GM12878 (cell line): Measurements from ENCODE around the gene BHLHA9. TPM values are rescaled to one million over a fixed set of nuclear protein-coding genes. Genes with fewer than 3 reads are reported as not detected.

ENCODE experiments used
- CBX3 ChIP-seq: fragments of 200-600 bp; sonication (generic); IDR thresholded peaks from 2 replicates; pipeline ENCODE4 v1.6.1; 2016; ENCODE audit warnings: low read depth, borderline replicate concordance
- CHD4 ChIP-seq: fragments of 200-600 bp; sonication (generic); IDR thresholded peaks from 2 replicates; pipeline ENCODE4 v1.6.1; 2016; ENCODE audit warnings: mild to moderate bottlenecking
- CREB1 ChIP-seq: IDR thresholded peaks from 2 replicates; pipeline ENCODE4 v1.6.1; 2012; ENCODE audit warnings: low read depth, mild to moderate bottlenecking, inconsistent platforms
- DPF2 ChIP-seq: fragments of 450-650 bp; IDR thresholded peaks from 2 replicates; pipeline ENCODE4 v1.6.1; 2017; ENCODE audit warnings: mild to moderate bottlenecking
- FOXM1 ChIP-seq: IDR thresholded peaks from 2 replicates; pipeline ENCODE4 v1.6.1; 2012; ENCODE audit warnings: low read depth, mild to moderate bottlenecking, inconsistent platforms, low read length, moderate library complexity
- IKZF2 ChIP-seq, 2 experiments: fragments of 450-650 bp; IDR thresholded peaks; 2 replicates each; pipeline ENCODE4 v1.6.1; 2017; ENCODE audit warnings: mild to moderate bottlenecking in 2 of 2, moderate library complexity in 2 of 2
- IRF4 ChIP-seq: IDR thresholded peaks from 2 replicates; pipeline ENCODE4 v1.6.1; 2011; ENCODE audit warnings: low read depth, low read length
- MEF2A ChIP-seq: IDR thresholded peaks from 2 replicates; pipeline ENCODE4 v1.6.1; 2011; ENCODE audit warnings: low read depth, mild to moderate bottlenecking, low read length, moderate library complexity; ENCODE audit not compliant: insufficient read depth
- NBN ChIP-seq: fragments of 450-650 bp; IDR thresholded peaks from 2 replicates; pipeline ENCODE4 v1.6.1; 2016
- NFIC ChIP-seq: IDR thresholded peaks from 2 replicates; pipeline ENCODE4 v1.6.1; 2012; ENCODE audit warnings: low read depth, mild to moderate bottlenecking, inconsistent platforms, low read length, moderate library complexity
- NFYA ChIP-seq: IDR thresholded peaks from 2 replicates; pipeline ENCODE4 v1.6.1; 2011; ENCODE audit warnings: low read depth, mild to moderate bottlenecking, low read length, improper control_type of control experiment, borderline replicate concordance
- NFYB ChIP-seq: IDR thresholded peaks from 2 replicates; pipeline ENCODE4 v1.6.1; 2011; ENCODE audit warnings: low read depth, mild to moderate bottlenecking, low read length, improper control_type of control experiment, moderate library complexity; ENCODE audit not compliant: insufficient read depth
- NR2C1 ChIP-seq: fragments of 450-650 bp; IDR thresholded peaks from 2 replicates; pipeline ENCODE4 v1.6.1; 2017; ENCODE audit warnings: antibody characterized with exemption, mild to moderate bottlenecking, moderate library complexity
- SMAD1 ChIP-seq: fragments of 450-650 bp; IDR thresholded peaks from 2 replicates; pipeline ENCODE4 v1.6.1; 2018; ENCODE audit warnings: mild to moderate bottlenecking, low read depth; ENCODE audit not compliant: partially characterized antibody
- SMARCA5 ChIP-seq: fragments of 450-650 bp; IDR thresholded peaks from 2 replicates; pipeline ENCODE4 v1.6.1; 2017; ENCODE audit warnings: mild to moderate bottlenecking
- SREBF1 ChIP-seq: IDR thresholded peaks from 2 replicates; pipeline ENCODE4 v1.6.1; 2012; ENCODE audit warnings: mild to moderate bottlenecking, low read length
- STAT1 ChIP-seq: fragments of 450-650 bp; conservative IDR thresholded peaks from 2 replicates; pipeline ENCODE4 v1.6.1; 2014; ENCODE audit warnings: antibody characterized with exemption, mild to moderate bottlenecking
- USF1 ChIP-seq: IDR thresholded peaks from 2 replicates; pipeline ENCODE4 v1.6.1; 2011; ENCODE audit warnings: borderline replicate concordance, low read depth, mild to moderate bottlenecking, moderate library complexity, mixed read lengths, low read length; ENCODE audit not compliant: insufficient read depth; ENCODE audit errors: extremely low read length
- YBX1 ChIP-seq: fragments of 450-650 bp; IDR thresholded peaks from 2 replicates; pipeline ENCODE4 v1.6.1; 2016; ENCODE audit warnings: antibody characterized with exemption
- YY1 ChIP-seq: IDR thresholded peaks from 2 replicates; pipeline ENCODE4 v1.6.1; 2011; ENCODE audit warnings: low read depth, mild to moderate bottlenecking, low read length
- ZNF384 ChIP-seq: IDR thresholded peaks from 2 replicates; pipeline ENCODE4 v1.6.1; 2012; ENCODE audit warnings: low read depth, mild to moderate bottlenecking, low read length, improper control_type of control experiment, borderline replicate concordance
- ZNF687 ChIP-seq: fragments of 450-650 bp; IDR thresholded peaks from 2 replicates; pipeline ENCODE4 v1.6.1; 2017; ENCODE audit warnings: mild to moderate bottlenecking, moderate library complexity
- polyA plus RNA-seq, 11 experiments: library from polyadenylated mRNA; depleted of rRNA in 4 of 11; unstranded in 6 of 11; stranded (reverse) in 5 of 11; fragments of >200 nt; fragmentation: Nextera tagmentation in 4 of 11; fragmentation: Illumina TruSeq in 1 of 11; extraction: Ambion mirVana in 4 of 11; extraction: Trizol in 1 of 11; gene quantifications; 1 replicate in 1 of 11; 2 replicates in 10 of 11; pipeline versions ENCODE4 v1.2.1 to v1.2.3, GENCODE V29; 2011 to 2016; ENCODE audit warnings: inconsistent platforms in 2 of 11, missing spikeins in 2 of 11, low read depth in 1 of 11
- total RNA-seq, 4 experiments: library from RNA; depleted of rRNA in 3 of 4; stranded (reverse); fragments of >200 nt in 3 of 4; fragmentation: Illumina TruSeq in 1 of 4; extraction: Trizol in 1 of 4; gene quantifications; 2 replicates each; pipeline versions ENCODE4 v1.2.1 to v1.2.3, GENCODE V29; 2013 to 2021
- TF ChIP-seq, protein P1 (sequence below): fragments of 450-650 bp; IDR thresholded peaks from 2 replicates; pipeline ENCODE4 v1.6.1; 2016; ENCODE audit warnings: mild to moderate bottlenecking, moderate library complexity, borderline replicate concordance

Gene BHLHA9
- total and polyA plus RNA-seq, 10 of the 15 experiments (the other 5 are each of a cell fraction or from before 2014, with no cell fraction given), result not detected

DNA sequence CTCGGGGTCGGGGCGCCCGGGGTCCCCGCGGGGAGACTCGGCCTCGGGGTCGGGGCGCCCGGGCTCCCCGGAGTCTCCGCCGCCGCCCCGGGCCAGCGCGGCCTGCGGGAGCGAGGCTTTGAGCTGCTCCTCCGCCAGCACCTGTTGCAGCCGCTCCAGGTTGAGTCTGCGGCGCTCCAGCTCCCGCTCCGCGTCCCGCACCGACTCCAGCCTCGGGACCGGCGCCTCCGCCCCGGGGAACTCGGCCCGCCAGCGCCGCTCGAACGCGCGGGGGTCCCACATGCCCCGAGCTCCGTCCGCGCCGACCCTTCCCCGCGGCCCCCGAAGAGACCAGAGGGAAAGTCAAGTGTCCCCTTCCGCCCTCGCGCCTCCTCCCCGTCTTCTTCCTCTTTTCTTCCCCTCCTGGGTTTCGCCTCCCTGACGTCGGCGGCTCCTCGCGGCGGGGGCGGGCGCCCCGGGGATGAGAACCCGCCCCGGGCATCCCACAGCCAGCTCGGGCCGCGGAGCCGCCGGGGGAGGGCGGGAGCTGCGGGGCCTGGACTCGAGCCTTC lies 40.8 kb upstream of the BHLHA9 start (continued):
- TF ChIP-seq, protein P1, sequence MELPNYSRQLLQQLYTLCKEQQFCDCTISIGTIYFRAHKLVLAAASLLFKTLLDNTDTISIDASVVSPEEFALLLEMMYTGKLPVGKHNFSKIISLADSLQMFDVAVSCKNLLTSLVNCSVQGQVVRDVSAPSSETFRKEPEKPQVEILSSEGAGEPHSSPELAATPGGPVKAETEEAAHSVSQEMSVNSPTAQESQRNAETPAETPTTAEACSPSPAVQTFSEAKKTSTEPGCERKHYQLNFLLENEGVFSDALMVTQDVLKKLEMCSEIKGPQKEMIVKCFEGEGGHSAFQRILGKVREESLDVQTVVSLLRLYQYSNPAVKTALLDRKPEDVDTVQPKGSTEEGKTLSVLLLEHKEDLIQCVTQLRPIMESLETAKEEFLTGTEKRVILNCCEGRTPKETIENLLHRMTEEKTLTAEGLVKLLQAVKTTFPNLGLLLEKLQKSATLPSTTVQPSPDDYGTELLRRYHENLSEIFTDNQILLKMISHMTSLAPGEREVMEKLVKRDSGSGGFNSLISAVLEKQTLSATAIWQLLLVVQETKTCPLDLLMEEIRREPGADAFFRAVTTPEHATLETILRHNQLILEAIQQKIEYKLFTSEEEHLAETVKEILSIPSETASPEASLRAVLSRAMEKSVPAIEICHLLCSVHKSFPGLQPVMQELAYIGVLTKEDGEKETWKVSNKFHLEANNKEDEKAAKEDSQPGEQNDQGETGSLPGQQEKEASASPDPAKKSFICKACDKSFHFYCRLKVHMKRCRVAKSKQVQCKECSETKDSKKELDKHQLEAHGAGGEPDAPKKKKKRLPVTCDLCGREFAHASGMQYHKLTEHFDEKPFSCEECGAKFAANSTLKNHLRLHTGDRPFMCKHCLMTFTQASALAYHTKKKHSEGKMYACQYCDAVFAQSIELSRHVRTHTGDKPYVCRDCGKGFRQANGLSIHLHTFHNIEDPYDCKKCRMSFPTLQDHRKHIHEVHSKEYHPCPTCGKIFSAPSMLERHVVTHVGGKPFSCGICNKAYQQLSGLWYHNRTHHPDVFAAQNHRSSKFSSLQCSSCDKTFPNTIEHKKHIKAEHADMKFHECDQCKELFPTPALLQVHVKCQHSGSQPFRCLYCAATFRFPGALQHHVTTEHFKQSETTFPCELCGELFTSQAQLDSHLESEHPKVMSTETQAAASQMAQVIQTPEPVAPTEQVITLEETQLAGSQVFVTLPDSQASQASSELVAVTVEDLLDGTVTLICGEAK, result no peak
- TF ChIP-seq USF1 (no peak), MEF2A (no peak), NR2C1 (no peak), IKZF2 (IDR thresholded peaks at IDR 0.05) (peak; percentile 32 to 64; a peak in 3 of 4 replicates), FOXM1 (no peak), SMARCA5 (0 out of 2 replicates have a peak, but pooled peaks have one; percentile 64), ZNF687 (peak; percentile 68; the same call in 1 of the 2 replicates), NFIC (no peak), YBX1 (no peak), CBX3 (no peak), SMAD1 (no peak), CHD4 (no peak), CREB1 (peak; percentile 76), YY1 (0 out of 2 replicates have a peak, but pooled peaks have one; percentile 6), NFYB (no peak), IRF4 (no peak), ZNF384 (no peak), STAT1 (no peak), NFYA (no peak), NBN (no peak), SREBF1 (no peak), DPF2 (peak; percentile 91)
